Adrenal gland (tissue), 5 donors: ENCODE results near the gene ZBTB7C.

Experiments used
- CTCF ChIP-seq, 6 experiments: fragments of 450-650 bp in 4 of 6; fragments of 200-600 bp in 2 of 6; sonication (generic) in 1 of 6; IDR thresholded peaks; 1 replicate in 5 of 6; 2 replicates in 1 of 6; pipeline versions ENCODE4 v1.5.1 to v1.8.0; 2016 to 2021; ENCODE audit warnings: antibody characterized with exemption in 6 of 6, mild to moderate bottlenecking in 2 of 6, moderate library complexity in 1 of 6
- POLR2A ChIP-seq, 2 donors: fragments of 450-650 bp; IDR thresholded peaks; one replicate each; pipeline ENCODE4 v1.6.1; 2017; ENCODE audit warnings: antibody characterized with exemption in 2 of 2, mild to moderate bottlenecking in 2 of 2, moderate library complexity in 1 of 2
- donor health status: DM: no; HTN: no; CAD: no.

GRCh38 chr18:48335829-48336228 is 73.4 kb downstream of the ZBTB7C start:
- no peak for TF ChIP-seq CTCF (IDR thresholded peaks at IDR 0.05)
- no peak for TF ChIP-seq POLR2A (IDR thresholded peaks at IDR 0.05)
